SU-DHL-6 (cell line): ENCODE results near the gene TNNI2.

Experiments used
- H2AFZ ChIP-seq: fragments of 200-600 bp; sonication (generic); 2 replicates; pipeline ENCODE4 v1.6.1; 2014; ENCODE audit warnings: low read depth, mild to moderate bottlenecking, moderate library complexity, mixed read lengths, antibody characterized with exemption, low read length; ENCODE audit not compliant: severe bottlenecking
- H3F3A ChIP-seq: fragments of 200-600 bp; shearing (Covaris generic); 2 replicates; pipeline ENCODE4 v1.6.0; 2016; ENCODE audit warnings: antibody characterized with exemption, mild to moderate bottlenecking; ENCODE audit not compliant: insufficient read depth
- H3K27ac ChIP-seq: fragments of 200-600 bp; sonication (generic); 2 replicates; pipeline ENCODE4 v1.5.1; 2016; ENCODE audit warnings: low read depth, mild to moderate bottlenecking, low read length, moderate library complexity, mixed read lengths
- H3K27me3 ChIP-seq: fragments of 200-600 bp; sonication (generic), shearing (Covaris generic); 2 replicates; pipeline ENCODE4 v1.6.0; 2014; ENCODE audit warnings: mild to moderate bottlenecking, low read length
- H3K36me3 ChIP-seq: fragments of 200-600 bp; sonication (generic); 2 replicates; pipeline ENCODE4 v1.6.1; 2014; ENCODE audit warnings: mild to moderate bottlenecking, low read length, mixed read lengths
- H3K4me2 ChIP-seq: fragments of 300-600, 200-600 bp; shearing (Covaris generic), sonication (generic); 2 replicates; pipeline ENCODE4 v1.6.0; 2014; ENCODE audit warnings: low read length, low read depth, mild to moderate bottlenecking; ENCODE audit not compliant: poor library complexity, severe bottlenecking
- H3K4me3 ChIP-seq: fragments of 200-600 bp; sonication (generic); 2 replicates; pipeline ENCODE4 v1.5.1; 2014; ENCODE audit warnings: antibody characterized with exemption, low read length, mild to moderate bottlenecking, mixed read lengths; ENCODE audit not compliant: insufficient read depth, poor library complexity, severe bottlenecking
- H3K79me2 ChIP-seq: fragments of 200-600 bp; sonication (generic); 2 replicates; pipeline ENCODE4 v1.6.1; 2014; ENCODE audit warnings: mild to moderate bottlenecking, low read length, moderate library complexity; ENCODE audit not compliant: insufficient read depth
- H3K9ac ChIP-seq: fragments of 200-600 bp; sonication (generic); 2 replicates; pipeline ENCODE4 v1.7.0; 2014; ENCODE audit warnings: mild to moderate bottlenecking, low read length
- H3K9me2 ChIP-seq: fragments of 200-600 bp; sonication (generic); replicated peaks from 2 replicates; pipeline ENCODE4 v1.6.1; 2014; ENCODE audit warnings: low read length; ENCODE audit not compliant: insufficient read depth
- H3K9me3 ChIP-seq: fragments of 200-600 bp; sonication (generic); 2 replicates; pipeline ENCODE4 v1.6.1; 2014; ENCODE audit warnings: low read length, mixed read lengths; ENCODE audit not compliant: insufficient read depth
- H4K20me1 ChIP-seq: fragments of 200-600 bp; sonication (generic); 2 replicates; pipeline ENCODE4 v1.6.1; 2014; ENCODE audit warnings: low read depth, mild to moderate bottlenecking, antibody characterized with exemption, low read length, moderate library complexity, mixed read lengths
- CTCF ChIP-seq: fragments of 200-600 bp; sonication (generic); IDR thresholded peaks from one replicate; pipeline ENCODE4 v1.5.1; 2017; ENCODE audit warnings: antibody characterized with exemption, mild to moderate bottlenecking, low read length, moderate library complexity; ENCODE audit not compliant: insufficient read depth, poor library complexity, severe bottlenecking
- EZH2phosphoT487 ChIP-seq: fragments of 200-600 bp; sonication (generic), shearing (Covaris generic); conservative IDR thresholded peaks from 2 replicates; pipeline ENCODE4 v1.6.1; 2018; ENCODE audit warnings: mild to moderate bottlenecking, antibody characterized with exemption, low read length, moderate library complexity, mixed read lengths

The TNNI2 gene

GRCh38 chr11:1847006-1847735 is 8.4 kb downstream of the TNNI2 start:
- H3K9me3 ChIP-seq, result no peaks in the 10 kb centered on the region
- H3K27me3 ChIP-seq, result no peaks in the 10 kb centered on the region
- no peaks in the 10 kb centered on the region for H4K20me1 ChIP-seq
- H3K9me2 ChIP-seq, result no peaks in the 10 kb centered on the region
- no peak overlapping the region for H3K27ac ChIP-seq
- H3K9ac ChIP-seq, result no peak overlapping the region
- no peak overlapping the region for H3K4me2 ChIP-seq
- no peaks in the 10 kb centered on the region for H3K79me2 ChIP-seq
- no peak overlapping the region for H2AFZ ChIP-seq
- no peak overlapping the region for H3K4me3 ChIP-seq
- no peaks in the 10 kb centered on the region for H3K36me3 ChIP-seq
- no peak for TF ChIP-seq CTCF
- TF ChIP-seq EZH2phosphoT487, result no peak
- peaks cover 21% of the 10 kb centered on the region for H3F3A ChIP-seq

- Histone ChIP-seq H3K9me3 (no peaks in the 10 kb centered on the region), H3K27me3 (no peaks in the 10 kb centered on the region), H3K36me3 (no peaks in the 10 kb centered on the region), H2AFZ (no peak overlapping the region), H3K9ac (no peak overlapping the region), H3F3A (peaks cover 26% of the 10 kb centered on the region), H4K20me1 (no peaks in the 10 kb centered on the region), H3K9me2 (no peaks in the 10 kb centered on the region), H3K27ac (no peak overlapping the region), H3K4me2 (no peak overlapping the region), H3K79me2 (peaks cover 2% of the 10 kb centered on the region; the same call in 1 of the 2 replicates), H3K4me3 (no peak overlapping the region)
- TF ChIP-seq EZH2phosphoT487, result no peak
These were observed 9.3 kb downstream of the TNNI2 start for GRCh38 chr11:1847926-1848639.

DNA sequence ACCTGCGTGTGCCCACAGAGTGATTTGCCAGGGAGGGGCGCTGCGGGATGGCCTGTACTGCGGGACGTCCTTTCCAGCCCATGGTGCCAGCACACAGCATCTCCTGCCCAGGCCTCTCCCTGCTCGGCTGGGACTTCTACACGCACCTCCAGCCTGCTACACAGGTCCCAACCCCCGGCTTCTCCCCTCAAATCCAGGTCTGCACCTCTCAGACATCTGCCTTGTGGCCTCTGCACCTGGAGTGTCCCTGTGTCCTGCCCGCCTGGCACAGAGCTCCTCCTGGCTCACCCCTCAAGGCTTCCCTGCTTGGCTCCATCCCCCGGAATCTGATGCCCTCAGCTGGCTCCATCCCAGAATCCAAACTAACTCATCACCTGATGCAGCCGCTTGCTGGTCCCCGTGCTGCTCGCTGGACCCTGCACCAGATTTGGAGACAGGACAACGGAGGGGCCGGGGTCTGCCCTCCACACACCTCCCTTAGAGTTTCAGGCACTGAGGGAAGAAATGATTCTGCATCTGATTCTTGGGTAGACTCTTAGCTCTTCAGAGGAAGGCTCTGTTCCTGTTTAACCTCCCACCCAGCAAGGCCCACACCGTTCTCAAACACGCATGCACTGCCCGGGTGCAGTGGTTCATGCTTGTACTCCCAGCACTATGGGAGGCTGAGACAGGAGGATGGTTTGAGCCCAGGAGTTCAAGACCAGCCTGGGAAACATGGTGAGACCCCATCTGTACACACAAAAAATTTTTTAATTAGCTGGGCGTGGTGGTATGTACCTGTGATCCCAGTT is 10.1 kb downstream of the TNNI2 start:
- no peak overlapping the region for H3K4me2 ChIP-seq
- no peak overlapping the region for H3K9ac ChIP-seq
- no peaks in the 10 kb centered on the region for H3K36me3 ChIP-seq
- H3K27ac ChIP-seq, result no peak overlapping the region
- H2AFZ ChIP-seq, result no peak overlapping the region
- TF ChIP-seq EZH2phosphoT487 (no peak), CTCF (no peak)
- H3K4me3 ChIP-seq, result no peak overlapping the region
- H4K20me1 ChIP-seq, result no peaks in the 10 kb centered on the region
- H3K9me3 ChIP-seq, result no peaks in the 10 kb centered on the region
- peaks cover 26% of the 10 kb centered on the region for H3F3A ChIP-seq
- peaks cover 9% of the 10 kb centered on the region for H3K79me2 ChIP-seq
- H3K27me3 ChIP-seq, result no peaks in the 10 kb centered on the region
- H3K9me2 ChIP-seq, result no peaks in the 10 kb centered on the region
